Subcutaneous adipose tissue (tissue), 4 donors: Measurements from ENCODE around the gene METRNL. TPM values are rescaled to one million over a fixed set of nuclear protein-coding genes. Genes with fewer than 3 reads are reported as not detected.

Experiments used
- CTCF ChIP-seq: fragments of 450-650 bp; IDR thresholded peaks from one replicate; pipeline ENCODE4 v1.5.1; 2016; ENCODE audit warnings: low read depth, mild to moderate bottlenecking, control low read depth, antibody characterized with exemption, moderate library complexity
- total RNA-seq, 4 donors: library from RNA; depleted of rRNA; stranded (reverse); fragments of >200 nt; gene quantifications; one replicate each; pipeline ENCODE4 v1.1.0, GENCODE V29; 2016

The METRNL gene
- total RNA-seq, 4 donors from 2014 or later = 53.5 to 114 (median 86.4) TPM

GRCh38 chr17:83062818-83063671 lies 16.4 kb upstream of the METRNL start:
- TF ChIP-seq CTCF = no peak

- TF ChIP-seq CTCF = no peak
Measured at GRCh38 chr17:83064021-83064731, 15.2 kb upstream of the METRNL start.

GRCh38 chr17:83064732-83065659 lies 14.4 kb upstream of the METRNL start:
- no peak for TF ChIP-seq CTCF

GRCh38 chr17:83065660-83066542 lies 13.5 kb upstream of the METRNL start:
- no peak for TF ChIP-seq CTCF

- TF ChIP-seq CTCF = no peak
Measured at GRCh38 chr17:83067071-83067717, 12.2 kb upstream of the METRNL start.

- TF ChIP-seq CTCF = no peak
Measured at GRCh38 chr17:83067718-83068261, 11.6 kb upstream of the METRNL start.
